Measurements from ENCODE around the gene DAPK2. TPM values are rescaled to one million over a fixed set of nuclear protein-coding genes. Genes with fewer than 3 reads are reported as not detected.
A peak's percentile ranks its signal among the peaks of the same experiment; 100 is the strongest.

DAPK2 gene
- total RNA-seq, 1 experiment from 2014 or later = 2.3 TPM

- ATAC-seq = no peak
Measured at GRCh38 chr15:63984331-63984730, 62.0 kb downstream of the DAPK2 start.

DNA sequence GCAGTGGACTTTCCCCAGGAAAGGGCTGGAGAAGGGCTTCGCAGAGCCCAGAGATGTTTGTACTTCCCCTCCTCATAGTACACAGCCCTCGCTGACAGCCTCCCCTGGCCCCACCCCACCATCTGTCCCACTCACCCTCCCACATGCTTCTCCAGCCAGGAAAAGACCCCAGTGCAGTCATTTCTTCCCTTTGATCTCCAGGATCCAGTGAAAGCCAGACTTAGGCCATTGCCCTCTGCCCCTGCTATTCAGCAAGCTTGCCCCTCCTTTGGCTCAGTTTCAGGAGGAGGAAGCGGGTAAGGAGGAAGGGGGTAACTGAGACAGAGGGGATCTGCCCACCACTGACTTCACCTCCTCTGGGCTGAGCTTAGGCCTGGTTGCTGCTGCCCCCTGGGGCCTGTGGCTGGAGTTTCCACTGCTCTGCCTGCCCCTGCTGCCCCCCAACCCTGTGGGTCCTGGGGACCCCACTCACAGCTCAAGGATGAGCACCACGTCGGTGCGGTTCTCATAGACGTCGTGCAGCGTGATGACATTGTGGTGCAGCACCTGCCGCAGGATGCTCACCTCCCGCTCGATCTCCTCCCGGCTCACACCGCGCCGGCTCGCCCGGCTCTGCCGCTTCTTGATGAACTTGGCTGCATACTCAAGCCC is 63.1 kb downstream of the DAPK2 start:
- ChIA-PET POLR2A (no interaction called here), CTCF (interaction anchor here (0.5 to 8.0 kb wide), 16 partner anchors 9 to 452 kb away, joined by 3 to 80 read pairs (median 4); no protein-coding TSS in a partner anchor)
- Mint-ChIP-seq H3K4me1 (peaks cover 9% of the 10 kb centered on the region), H3K36me3 (no peaks in the 10 kb centered on the region), H3K4me3 (no peak overlapping the region), H3K27me3 (ENCODE audit: low read depth) (no peaks in the 10 kb centered on the region; the same call in 1 of the 2 replicates), H3K27ac (no peak overlapping the region), H3K9me3 (no peaks in the 10 kb centered on the region)
- DNase-seq (ENCODE audit: low spot score) (peak; percentile 57), ATAC-seq (peak; percentile 88)
- TF ChIP-seq ZNF121 (CRISPR knock-in tag; IDR thresholded peaks at IDR 0.05) (no peak), TEAD4 (CRISPR knock-in tag; IDR thresholded peaks at IDR 0.05) (no peak), TCF7 (CRISPR knock-in tag; IDR thresholded peaks at IDR 0.05; ENCODE audit: low read depth) (no peak), E2F4 (CRISPR knock-in tag; IDR thresholded peaks at IDR 0.05; ENCODE audit: borderline replicate concordance, low read depth) (no peak), NR3C1 (CRISPR knock-in tag; conservative IDR thresholded peaks at IDR 0.05; ENCODE audit: low read depth) (no peak), CTCF (IDR thresholded peaks at IDR 0.05) (peak; percentile 49; the same call in 1 of the 2 replicates), ZNF138 (CRISPR knock-in tag; conservative IDR thresholded peaks at IDR 0.05) (no peak)
- TF ChIP-seq, protein P1, sequence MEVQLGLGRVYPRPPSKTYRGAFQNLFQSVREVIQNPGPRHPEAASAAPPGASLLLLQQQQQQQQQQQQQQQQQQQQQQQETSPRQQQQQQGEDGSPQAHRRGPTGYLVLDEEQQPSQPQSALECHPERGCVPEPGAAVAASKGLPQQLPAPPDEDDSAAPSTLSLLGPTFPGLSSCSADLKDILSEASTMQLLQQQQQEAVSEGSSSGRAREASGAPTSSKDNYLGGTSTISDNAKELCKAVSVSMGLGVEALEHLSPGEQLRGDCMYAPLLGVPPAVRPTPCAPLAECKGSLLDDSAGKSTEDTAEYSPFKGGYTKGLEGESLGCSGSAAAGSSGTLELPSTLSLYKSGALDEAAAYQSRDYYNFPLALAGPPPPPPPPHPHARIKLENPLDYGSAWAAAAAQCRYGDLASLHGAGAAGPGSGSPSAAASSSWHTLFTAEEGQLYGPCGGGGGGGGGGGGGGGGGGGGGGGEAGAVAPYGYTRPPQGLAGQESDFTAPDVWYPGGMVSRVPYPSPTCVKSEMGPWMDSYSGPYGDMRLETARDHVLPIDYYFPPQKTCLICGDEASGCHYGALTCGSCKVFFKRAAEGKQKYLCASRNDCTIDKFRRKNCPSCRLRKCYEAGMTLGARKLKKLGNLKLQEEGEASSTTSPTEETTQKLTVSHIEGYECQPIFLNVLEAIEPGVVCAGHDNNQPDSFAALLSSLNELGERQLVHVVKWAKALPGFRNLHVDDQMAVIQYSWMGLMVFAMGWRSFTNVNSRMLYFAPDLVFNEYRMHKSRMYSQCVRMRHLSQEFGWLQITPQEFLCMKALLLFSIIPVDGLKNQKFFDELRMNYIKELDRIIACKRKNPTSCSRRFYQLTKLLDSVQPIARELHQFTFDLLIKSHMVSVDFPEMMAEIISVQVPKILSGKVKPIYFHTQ (CRISPR knock-in tag; IDR thresholded peaks at IDR 0.05) = no peak
- TF ChIP-seq, protein P2, sequence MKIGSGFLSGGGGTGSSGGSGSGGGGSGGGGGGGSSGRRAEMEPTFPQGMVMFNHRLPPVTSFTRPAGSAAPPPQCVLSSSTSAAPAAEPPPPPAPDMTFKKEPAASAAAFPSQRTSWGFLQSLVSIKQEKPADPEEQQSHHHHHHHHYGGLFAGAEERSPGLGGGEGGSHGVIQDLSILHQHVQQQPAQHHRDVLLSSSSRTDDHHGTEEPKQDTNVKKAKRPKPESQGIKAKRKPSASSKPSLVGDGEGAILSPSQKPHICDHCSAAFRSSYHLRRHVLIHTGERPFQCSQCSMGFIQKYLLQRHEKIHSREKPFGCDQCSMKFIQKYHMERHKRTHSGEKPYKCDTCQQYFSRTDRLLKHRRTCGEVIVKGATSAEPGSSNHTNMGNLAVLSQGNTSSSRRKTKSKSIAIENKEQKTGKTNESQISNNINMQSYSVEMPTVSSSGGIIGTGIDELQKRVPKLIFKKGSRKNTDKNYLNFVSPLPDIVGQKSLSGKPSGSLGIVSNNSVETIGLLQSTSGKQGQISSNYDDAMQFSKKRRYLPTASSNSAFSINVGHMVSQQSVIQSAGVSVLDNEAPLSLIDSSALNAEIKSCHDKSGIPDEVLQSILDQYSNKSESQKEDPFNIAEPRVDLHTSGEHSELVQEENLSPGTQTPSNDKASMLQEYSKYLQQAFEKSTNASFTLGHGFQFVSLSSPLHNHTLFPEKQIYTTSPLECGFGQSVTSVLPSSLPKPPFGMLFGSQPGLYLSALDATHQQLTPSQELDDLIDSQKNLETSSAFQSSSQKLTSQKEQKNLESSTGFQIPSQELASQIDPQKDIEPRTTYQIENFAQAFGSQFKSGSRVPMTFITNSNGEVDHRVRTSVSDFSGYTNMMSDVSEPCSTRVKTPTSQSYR (CRISPR knock-in tag; IDR thresholded peaks at IDR 0.05) = no peak

More at GRCh38 chr15:63984331-63984730, 62.0 kb downstream of the DAPK2 start:
- Mint-ChIP-seq H3K36me3 (no peaks in the 10 kb centered on the region), H3K4me3 (no peak overlapping the region), H3K9me3 (no peaks in the 10 kb centered on the region), H3K27me3 (ENCODE audit: low read depth) (no peaks in the 10 kb centered on the region; the same call in 1 of the 2 replicates), H3K27ac (no peak overlapping the region), H3K4me1 (0 out of 2 replicates have a peak, but pooled peaks cover 2% of the 10 kb centered on the region)
- DNase-seq (ENCODE audit: low spot score) = no peak
- POLR2A ChIA-PET = no interaction called here
- CTCF ChIA-PET = interaction anchor here (1.3 to 8.0 kb wide), 3 partner anchors 39 to 374 kb away, joined by 4 to 80 read pairs (median 11); no protein-coding TSS in a partner anchor
- no peak for TF ChIP-seq NR2C2 (CRISPR knock-in tag; IDR thresholded peaks at IDR 0.05)
- TF ChIP-seq, protein P3, sequence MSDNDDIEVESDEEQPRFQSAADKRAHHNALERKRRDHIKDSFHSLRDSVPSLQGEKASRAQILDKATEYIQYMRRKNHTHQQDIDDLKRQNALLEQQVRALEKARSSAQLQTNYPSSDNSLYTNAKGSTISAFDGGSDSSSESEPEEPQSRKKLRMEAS (CRISPR knock-in tag; IDR thresholded peaks at IDR 0.05) = no peak
- TF ChIP-seq ZBTB21 (CRISPR knock-in tag; IDR thresholded peaks at IDR 0.05; ENCODE audit: borderline replicate concordance) = no peak
- TF ChIP-seq TEAD4 (CRISPR knock-in tag; IDR thresholded peaks at IDR 0.05) = no peak
- TF ChIP-seq, protein P4, sequence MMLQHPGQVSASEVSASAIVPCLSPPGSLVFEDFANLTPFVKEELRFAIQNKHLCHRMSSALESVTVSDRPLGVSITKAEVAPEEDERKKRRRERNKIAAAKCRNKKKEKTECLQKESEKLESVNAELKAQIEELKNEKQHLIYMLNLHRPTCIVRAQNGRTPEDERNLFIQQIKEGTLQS (CRISPR knock-in tag; conservative IDR thresholded peaks at IDR 0.05) = no peak
- no peak for TF ChIP-seq NFE2L1 (CRISPR knock-in tag; IDR thresholded peaks at IDR 0.05)
- no peak for TF ChIP-seq SMAD4 (CRISPR knock-in tag; IDR thresholded peaks at IDR 0.05)
- TF ChIP-seq MXD4 (CRISPR knock-in tag; IDR thresholded peaks at IDR 0.05; ENCODE audit: borderline replicate concordance) = no peak
- no peak for TF ChIP-seq GRHL2 (CRISPR knock-in tag; IDR thresholded peaks at IDR 0.05; ENCODE audit: insufficient replicate concordance, severe bottlenecking)
- TF ChIP-seq RELA (CRISPR knock-in tag; IDR thresholded peaks at IDR 0.05; ENCODE audit: borderline replicate concordance) = no peak
- TF ChIP-seq E2F1 (CRISPR knock-in tag; IDR thresholded peaks at IDR 0.05) = no peak
- no peak for TF ChIP-seq ZNF232 (CRISPR knock-in tag; IDR thresholded peaks at IDR 0.05)
- no peak for TF ChIP-seq E2F4 (CRISPR knock-in tag; IDR thresholded peaks at IDR 0.05; ENCODE audit: borderline replicate concordance, low read depth)

All from WTC11 (cell line).